ENCODE results near the gene MPRIP. TPM values are rescaled to one million over a fixed set of nuclear protein-coding genes. Genes with fewer than 3 reads are reported as not detected.

Gene MPRIP
- total RNA-seq, 4 donors from 2014 or later, result 130 to 244 (median 155) TPM

DNA sequence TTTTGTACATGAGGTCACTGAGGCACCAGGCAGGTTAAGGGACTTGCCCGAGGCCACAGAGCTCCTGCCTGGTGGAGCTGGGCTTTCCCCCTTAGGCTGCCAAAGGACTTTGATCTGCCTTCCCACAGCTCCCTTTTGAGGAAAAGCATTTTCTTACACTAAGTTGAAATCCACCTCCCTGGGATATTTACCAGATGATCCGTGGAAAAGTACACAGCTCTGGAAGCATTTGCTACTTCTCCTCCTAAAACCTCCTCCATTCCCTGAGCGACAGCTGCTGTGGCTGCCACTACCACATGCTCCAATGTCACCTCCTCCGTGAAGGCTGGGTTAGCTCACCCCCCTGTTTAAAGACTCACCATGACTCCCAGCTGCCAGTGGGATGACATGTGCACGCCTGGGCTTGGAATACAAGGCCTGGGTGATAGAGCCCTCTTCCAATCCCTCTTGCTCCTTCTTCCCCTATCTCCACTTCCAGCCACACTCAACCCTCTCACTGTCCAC, 1.2 kb upstream of the MPRIP start:
- no peak overlapping the region for H3K4me3 ChIP-seq (replicated peaks in 1 of 3)
- H3K36me3 ChIP-seq, result no peaks in the 10 kb centered on the region
- H3K27me3 ChIP-seq, result no peaks in the 10 kb centered on the region
- no peaks in the 10 kb centered on the region for H3K9me3 ChIP-seq
- intact Hi-C loops (cut with DNase I), result no loop called here
- WGBS, 2 donors, result 72% methylated on average over 5 of the region's 5 CpGs
- DNase-seq, result no peak
- peaks cover 22 to 32% of the 10 kb centered on the region in 2 donors for H3K4me1 ChIP-seq
- TF ChIP-seq, protein P1, sequence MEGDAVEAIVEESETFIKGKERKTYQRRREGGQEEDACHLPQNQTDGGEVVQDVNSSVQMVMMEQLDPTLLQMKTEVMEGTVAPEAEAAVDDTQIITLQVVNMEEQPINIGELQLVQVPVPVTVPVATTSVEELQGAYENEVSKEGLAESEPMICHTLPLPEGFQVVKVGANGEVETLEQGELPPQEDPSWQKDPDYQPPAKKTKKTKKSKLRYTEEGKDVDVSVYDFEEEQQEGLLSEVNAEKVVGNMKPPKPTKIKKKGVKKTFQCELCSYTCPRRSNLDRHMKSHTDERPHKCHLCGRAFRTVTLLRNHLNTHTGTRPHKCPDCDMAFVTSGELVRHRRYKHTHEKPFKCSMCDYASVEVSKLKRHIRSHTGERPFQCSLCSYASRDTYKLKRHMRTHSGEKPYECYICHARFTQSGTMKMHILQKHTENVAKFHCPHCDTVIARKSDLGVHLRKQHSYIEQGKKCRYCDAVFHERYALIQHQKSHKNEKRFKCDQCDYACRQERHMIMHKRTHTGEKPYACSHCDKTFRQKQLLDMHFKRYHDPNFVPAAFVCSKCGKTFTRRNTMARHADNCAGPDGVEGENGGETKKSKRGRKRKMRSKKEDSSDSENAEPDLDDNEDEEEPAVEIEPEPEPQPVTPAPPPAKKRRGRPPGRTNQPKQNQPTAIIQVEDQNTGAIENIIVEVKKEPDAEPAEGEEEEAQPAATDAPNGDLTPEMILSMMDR (IDR thresholded peaks at IDR 0.05), result no peak
- no peak for TF ChIP-seq POLR2A (IDR thresholded peaks at IDR 0.05)
- H3K27ac ChIP-seq, result no peak overlapping the region

DNA sequence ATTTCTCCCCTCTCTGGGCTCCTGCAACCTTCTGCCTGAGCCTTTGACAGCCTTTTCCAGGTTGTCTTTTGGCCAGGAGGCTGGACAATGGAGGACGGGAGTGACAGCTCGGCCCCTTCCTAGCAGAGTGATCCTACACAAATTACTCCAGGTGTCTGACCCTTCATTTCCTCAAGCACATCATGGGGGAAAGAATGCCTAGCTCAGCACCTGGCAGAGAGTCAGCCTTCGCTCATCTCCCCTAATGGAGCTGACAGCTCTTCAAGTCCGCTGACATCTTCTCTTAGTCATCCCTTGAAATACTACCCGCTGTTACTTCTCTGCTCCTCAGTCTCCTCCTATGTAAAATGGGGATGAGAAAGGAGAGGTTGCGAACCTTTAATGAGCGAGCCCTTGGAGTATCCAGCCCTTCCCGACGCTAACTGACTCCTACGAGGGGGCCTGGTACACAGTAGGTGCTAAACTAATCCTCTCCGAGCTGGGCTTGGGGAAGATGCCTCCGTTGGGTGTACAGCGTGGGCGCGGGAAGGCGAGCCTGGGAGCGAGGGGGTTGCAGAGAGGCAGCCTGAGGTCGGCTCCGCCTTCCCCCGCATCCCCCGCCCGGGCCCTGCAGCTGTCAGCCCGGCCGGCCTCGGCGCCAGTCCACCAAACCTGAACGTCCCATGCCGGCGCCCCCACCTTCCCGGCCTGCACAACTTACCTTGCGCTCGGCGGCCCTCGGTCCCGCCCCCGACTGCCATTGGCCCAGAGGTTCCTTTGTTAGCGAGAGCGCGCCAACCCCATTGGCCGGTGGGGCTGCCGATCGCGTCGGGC, 480 bp upstream of the MPRIP start:
- no peaks in the 10 kb centered on the region for H3K36me3 ChIP-seq
- H3K27me3 ChIP-seq, result no peaks in the 10 kb centered on the region
- H3K4me3 ChIP-seq (replicated peaks in 1 of 3), result peak overlapping the region in 1 of 3 donors; percentile 19
- DNase-seq, result peak; percentile 100
- H3K4me1 ChIP-seq, result peaks cover 22 to 32% of the 10 kb centered on the region in 2 donors
- TF ChIP-seq, protein P1 (IDR thresholded peaks at IDR 0.05), result no peak
- H3K27ac ChIP-seq, result peak overlapping the region in 1 of 3 donors; percentile 8
- WGBS, 2 donors, result 22 to 30% methylated on average over 13 to 24 of the region's 44 CpGs
- intact Hi-C loops (cut with DNase I), result no loop called here
- H3K9me3 ChIP-seq, result no peaks in the 10 kb centered on the region

DNA sequence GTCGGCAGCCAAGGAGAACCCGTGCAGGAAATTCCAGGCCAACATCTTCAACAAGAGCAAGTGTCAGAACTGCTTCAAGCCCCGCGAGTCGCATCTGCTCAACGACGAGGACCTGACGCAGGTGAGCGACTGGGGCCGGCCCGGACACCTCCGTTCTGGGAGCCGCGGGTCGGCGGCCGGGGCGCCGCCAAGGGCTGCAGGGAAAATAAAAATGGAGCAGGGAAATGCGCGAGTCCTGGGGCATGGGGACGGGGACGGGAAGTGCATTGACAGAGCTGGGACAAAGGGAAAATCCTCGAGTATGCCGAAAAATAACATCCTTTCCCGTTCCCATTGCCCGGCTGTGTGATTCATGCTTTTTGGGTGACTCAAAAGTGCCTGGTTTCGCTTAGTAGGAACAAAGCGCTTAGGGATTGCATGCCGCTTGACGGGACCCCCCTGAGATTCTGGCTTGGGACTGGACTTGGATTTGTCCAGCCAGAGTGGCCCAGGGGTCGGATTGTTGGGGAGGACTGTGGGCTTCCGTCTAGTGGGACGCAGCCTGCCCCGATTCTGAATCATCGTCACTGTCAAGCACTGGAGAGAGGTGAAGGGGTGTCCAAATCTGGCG, 699 bp downstream of the MPRIP start:
- H3K4me1 ChIP-seq, result peaks cover 22 to 37% of the 10 kb centered on the region in 2 donors

DNA sequence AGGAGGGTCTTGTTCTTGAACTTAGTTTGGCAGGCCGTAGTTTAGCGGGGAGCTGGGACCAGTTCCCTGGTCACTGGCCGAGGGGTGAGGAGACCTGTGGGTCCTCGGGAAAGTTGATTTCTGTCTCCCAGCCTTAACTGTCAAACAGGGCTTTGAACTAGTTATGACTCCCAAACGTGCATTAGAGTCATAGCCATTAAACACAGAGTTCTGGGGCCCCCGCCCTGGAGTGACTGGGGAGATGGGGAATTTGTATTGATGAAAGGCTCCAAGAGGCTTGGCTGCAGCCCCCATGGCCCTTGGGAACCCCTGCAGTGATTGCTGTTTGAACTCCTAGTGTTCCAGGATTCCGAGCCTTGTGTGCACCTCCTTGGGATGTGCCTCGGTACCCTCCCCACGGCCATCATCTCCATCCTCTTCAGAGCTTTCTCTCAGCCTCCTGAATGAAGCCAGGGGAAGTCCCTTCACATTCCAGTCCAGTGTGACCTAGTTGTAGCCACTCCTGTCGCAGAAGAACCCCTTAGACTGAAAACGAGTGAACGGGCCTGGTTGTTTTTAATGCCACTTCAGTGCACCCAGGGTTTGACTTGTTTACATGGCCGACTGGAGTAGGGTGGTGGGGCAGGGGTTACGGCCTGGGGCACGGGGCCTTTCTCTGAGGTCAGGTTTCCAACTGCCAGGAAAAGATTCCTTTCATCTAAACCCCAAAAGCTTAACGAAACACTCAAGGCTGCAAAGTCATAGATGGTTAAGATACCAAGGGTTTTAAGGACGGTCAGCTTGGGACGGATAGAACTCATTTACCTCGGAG, 1.4 kb downstream of the MPRIP start:
- DNase-seq, result peak; percentile 73 to 80
- 5 to 9% methylated on average over 17 to 19 of the region's 19 CpGs for WGBS, 2 donors
- Histone ChIP-seq H3K27ac (peak overlapping the region; percentile 67 to 84 (median 77)), H3K36me3 (no peaks in the 10 kb centered on the region), H3K27me3 (no peaks in the 10 kb centered on the region), H3K4me1 (peaks cover 22 to 40% of the 10 kb centered on the region in 2 donors), H3K9me3 (no peaks in the 10 kb centered on the region), H3K4me3 (replicated peaks in 1 of 3) (peak overlapping the region; percentile 56 to 74 (median 71))
- intact Hi-C loops (cut with DNase I), result no loop called here
- TF ChIP-seq, protein P1 (IDR thresholded peaks at IDR 0.05), result no peak
- peak in 1 of 2 donors; percentile 34 for TF ChIP-seq POLR2A (IDR thresholded peaks at IDR 0.05)

More for the DNA sequence above, 699 bp downstream of the MPRIP start:
- H3K27ac ChIP-seq, result peak overlapping the region; percentile 67 to 84 (median 77)
- no peaks in the 10 kb centered on the region for H3K9me3 ChIP-seq
- peak overlapping the region; percentile 56 to 74 (median 71) for H3K4me3 ChIP-seq (replicated peaks in 1 of 3)
- no peaks in the 10 kb centered on the region for H3K27me3 ChIP-seq
- peak; percentile 37 to 46 for DNase-seq
- H3K36me3 ChIP-seq, result no peaks in the 10 kb centered on the region
- WGBS, 2 donors, result 0 to 1% methylated on average over 25 to 29 of the region's 37 CpGs
- no peak for TF ChIP-seq POLR2A (IDR thresholded peaks at IDR 0.05)
- TF ChIP-seq, protein P1 (IDR thresholded peaks at IDR 0.05), result no peak
- intact Hi-C loops (cut with DNase I), result no loop called here
